ENCODE measurements around the gene P2RX6. TPM values are rescaled to one million over a fixed set of nuclear protein-coding genes. Genes with fewer than 3 reads are reported as not detected.
A peak's percentile ranks its signal among the peaks of the same experiment; 100 is the strongest.

P2RX6 gene
- total and polyA plus RNA-seq, 4 donors, result 0.05 to 0.59 (median 0.33) TPM

DNA sequence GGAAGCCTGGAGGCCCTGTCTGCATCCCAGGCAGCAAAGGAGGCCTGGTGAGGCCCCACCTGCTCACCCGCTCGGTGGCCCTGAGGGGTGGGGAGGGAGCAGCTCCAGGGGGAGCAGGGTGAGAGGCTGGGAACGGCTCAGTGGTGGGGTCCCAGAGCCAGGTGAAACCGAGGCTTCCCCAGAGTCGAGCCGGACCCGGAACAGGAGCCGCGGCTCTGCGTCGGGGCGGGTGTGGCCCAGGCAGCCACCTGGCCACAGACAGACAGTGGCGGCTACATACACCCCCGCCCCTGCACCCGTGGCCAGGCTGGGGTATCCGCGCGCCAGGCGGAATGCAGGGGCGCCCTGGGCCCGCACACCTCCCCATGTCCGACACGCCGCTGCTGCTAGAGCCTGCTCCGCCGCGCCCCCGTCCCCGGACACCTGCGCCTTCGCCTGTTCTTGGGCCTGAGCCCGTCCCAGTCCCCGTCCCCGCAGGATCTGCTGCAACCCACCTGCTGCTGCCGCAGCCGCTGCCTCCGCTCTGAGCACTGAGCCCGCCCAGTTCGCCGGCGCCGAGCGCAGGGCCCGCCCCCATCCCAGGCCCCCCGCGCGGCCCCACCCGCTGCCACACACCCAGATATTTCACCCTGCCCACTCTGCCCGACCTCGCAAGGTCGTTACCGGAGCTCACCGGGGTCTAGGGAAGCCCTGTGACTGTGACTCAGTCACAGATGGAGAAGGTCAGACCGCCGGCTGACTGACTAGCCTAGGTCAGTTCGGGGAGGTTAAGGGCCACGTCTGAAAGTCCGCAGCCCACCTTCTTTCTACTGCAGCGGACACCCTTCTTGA, 17.3 kb downstream of the P2RX6 start, which contains the start of gene SLC7A4:
SLC7A4 (minus strand) TSS at position 525 of the 831 bp plus-strand sequence. CDS start 749 bp downstream, outside the sequence.
- no peaks in the 10 kb centered on the region for H3K36me3 ChIP-seq (ENCODE audit: control insufficient read depth in 4 of 4, insufficient read depth in 3 of 4, low read depth in 1 of 4, low read length in 3 of 4)
- DNase-seq (ENCODE audit: low spot score), result peak; percentile 48
- H3K4me1 ChIP-seq (ENCODE audit: control insufficient read depth in 4 of 4, insufficient read depth in 4 of 4, low read length in 3 of 4), result no peaks in the 10 kb centered on the region
- 13% methylated on average over 59 of the region's 59 CpGs for WGBS
- H3K9me3 ChIP-seq (ENCODE audit: control insufficient read depth in 4 of 4, low read length in 3 of 4), result no peaks in the 10 kb centered on the region
- peak within 1 kb of the TSS in 1 of 3 donors; percentile 18 for H3K4me3 ChIP-seq (ENCODE audit: low read depth in 1 of 3, low read length in 3 of 3)
- TF ChIP-seq, protein P1, sequence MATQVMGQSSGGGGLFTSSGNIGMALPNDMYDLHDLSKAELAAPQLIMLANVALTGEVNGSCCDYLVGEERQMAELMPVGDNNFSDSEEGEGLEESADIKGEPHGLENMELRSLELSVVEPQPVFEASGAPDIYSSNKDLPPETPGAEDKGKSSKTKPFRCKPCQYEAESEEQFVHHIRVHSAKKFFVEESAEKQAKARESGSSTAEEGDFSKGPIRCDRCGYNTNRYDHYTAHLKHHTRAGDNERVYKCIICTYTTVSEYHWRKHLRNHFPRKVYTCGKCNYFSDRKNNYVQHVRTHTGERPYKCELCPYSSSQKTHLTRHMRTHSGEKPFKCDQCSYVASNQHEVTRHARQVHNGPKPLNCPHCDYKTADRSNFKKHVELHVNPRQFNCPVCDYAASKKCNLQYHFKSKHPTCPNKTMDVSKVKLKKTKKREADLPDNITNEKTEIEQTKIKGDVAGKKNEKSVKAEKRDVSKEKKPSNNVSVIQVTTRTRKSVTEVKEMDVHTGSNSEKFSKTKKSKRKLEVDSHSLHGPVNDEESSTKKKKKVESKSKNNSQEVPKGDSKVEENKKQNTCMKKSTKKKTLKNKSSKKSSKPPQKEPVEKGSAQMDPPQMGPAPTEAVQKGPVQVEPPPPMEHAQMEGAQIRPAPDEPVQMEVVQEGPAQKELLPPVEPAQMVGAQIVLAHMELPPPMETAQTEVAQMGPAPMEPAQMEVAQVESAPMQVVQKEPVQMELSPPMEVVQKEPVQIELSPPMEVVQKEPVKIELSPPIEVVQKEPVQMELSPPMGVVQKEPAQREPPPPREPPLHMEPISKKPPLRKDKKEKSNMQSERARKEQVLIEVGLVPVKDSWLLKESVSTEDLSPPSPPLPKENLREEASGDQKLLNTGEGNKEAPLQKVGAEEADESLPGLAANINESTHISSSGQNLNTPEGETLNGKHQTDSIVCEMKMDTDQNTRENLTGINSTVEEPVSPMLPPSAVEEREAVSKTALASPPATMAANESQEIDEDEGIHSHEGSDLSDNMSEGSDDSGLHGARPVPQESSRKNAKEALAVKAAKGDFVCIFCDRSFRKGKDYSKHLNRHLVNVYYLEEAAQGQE (IDR thresholded peaks at IDR 0.05), result no peak
- TF ChIP-seq RAD21 (IDR thresholded peaks at IDR 0.05), result no peak
- TF ChIP-seq GABPA (IDR thresholded peaks at IDR 0.05 in 1 of 2, conservative IDR thresholded peaks at IDR 0.05 in 1 of 2), result no peak
- no peak for TF ChIP-seq ZBTB33 (IDR thresholded peaks at IDR 0.05)
- no peak for TF ChIP-seq TAF1 (conservative IDR thresholded peaks at IDR 0.05)
- TF ChIP-seq SP1 (IDR thresholded peaks at IDR 0.05), result no peak
- no peak for TF ChIP-seq FOXA1 (IDR thresholded peaks at IDR 0.05)
- TF ChIP-seq HNF4G (IDR thresholded peaks at IDR 0.05), result no peak
- TF ChIP-seq CTCF (IDR thresholded peaks at IDR 0.05; ENCODE audit: low read depth, low read length, missing input control), result no peak
- TF ChIP-seq HNF4A (conservative IDR thresholded peaks at IDR 0.05), result no peak
- TF ChIP-seq RXRA (IDR thresholded peaks at IDR 0.05), result no peak
- no peak for TF ChIP-seq FOXA2 (IDR thresholded peaks at IDR 0.05)
- TF ChIP-seq NR2F2 (IDR thresholded peaks at IDR 0.05), result no peak
- TF ChIP-seq YY1 (IDR thresholded peaks at IDR 0.05), result no peak
- no peak for TF ChIP-seq EGR1 (IDR thresholded peaks at IDR 0.05; ENCODE audit: low read depth in 2 of 2)
- no peak for TF ChIP-seq JUND (IDR thresholded peaks at IDR 0.05)
- TF ChIP-seq MAX (IDR thresholded peaks at IDR 0.05), result no peak
- TF ChIP-seq, protein P2, sequence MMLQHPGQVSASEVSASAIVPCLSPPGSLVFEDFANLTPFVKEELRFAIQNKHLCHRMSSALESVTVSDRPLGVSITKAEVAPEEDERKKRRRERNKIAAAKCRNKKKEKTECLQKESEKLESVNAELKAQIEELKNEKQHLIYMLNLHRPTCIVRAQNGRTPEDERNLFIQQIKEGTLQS (IDR thresholded peaks at IDR 0.05), result no peak
- no peak within 1 kb of the TSS for H3K27ac ChIP-seq (ENCODE audit: low read depth in 1 of 2, low read length in 2 of 2)
- no peak within 1 kb of the TSS for H3K9ac ChIP-seq (ENCODE audit: low read depth in 1 of 2, low read length in 2 of 2)
- no peaks in the 10 kb centered on the region for H3K27me3 ChIP-seq (ENCODE audit: control insufficient read depth in 4 of 4, insufficient read depth in 4 of 4, low read length in 3 of 4)
